NCI-H526 treated with DMSO at 0.1 percent for 48 hours (cell line): ENCODE results near the gene COMMD9.

Experiments
- DNase-seq: peaks from one replicate; lab custom pipeline; 2025; lab: John Stamatoyannopoulos, UW

Gene COMMD9

GRCh38 chr11:36224209-36224882, 64.9 kb downstream of the COMMD9 start:
- no peak for DNase-seq

- no peak for DNase-seq
These were observed 66.2 kb downstream of the COMMD9 start for GRCh38 chr11:36222831-36223635.
